ENCODE measurements around the gene SPRR2E.
"Not testable (repeated sequence)": the region's sequence is repeated elsewhere in the genome, so short reads cannot be mapped to it uniquely, and the experiment has no call there.

The SPRR2E gene

DNA sequence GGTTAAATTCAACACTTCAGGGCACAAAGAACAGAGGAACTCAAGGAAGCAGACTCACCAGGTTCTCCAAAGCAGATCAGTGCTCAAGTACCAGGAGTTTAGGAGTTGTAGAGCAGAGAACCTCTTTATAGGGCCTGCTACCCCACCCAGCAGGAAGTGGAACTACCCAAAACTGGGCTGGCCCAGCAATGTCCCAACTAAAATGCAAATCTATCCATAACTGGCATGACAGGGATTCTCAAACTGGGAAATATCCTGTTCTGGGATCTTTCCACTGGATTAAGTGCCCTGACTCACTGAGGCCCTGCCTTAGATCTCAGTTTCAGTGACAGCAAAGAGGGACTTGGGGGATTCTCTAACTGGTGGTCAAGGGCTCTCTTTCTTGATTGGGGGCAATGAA, at the start of gene SPRR2E:
Gene SPRR2E, minus strand, starts transcription at position 101 of the 400 bp plus-strand sequence. CDS start 775 bp downstream, outside the sequence.
- DNase-seq: no peak

DNA sequence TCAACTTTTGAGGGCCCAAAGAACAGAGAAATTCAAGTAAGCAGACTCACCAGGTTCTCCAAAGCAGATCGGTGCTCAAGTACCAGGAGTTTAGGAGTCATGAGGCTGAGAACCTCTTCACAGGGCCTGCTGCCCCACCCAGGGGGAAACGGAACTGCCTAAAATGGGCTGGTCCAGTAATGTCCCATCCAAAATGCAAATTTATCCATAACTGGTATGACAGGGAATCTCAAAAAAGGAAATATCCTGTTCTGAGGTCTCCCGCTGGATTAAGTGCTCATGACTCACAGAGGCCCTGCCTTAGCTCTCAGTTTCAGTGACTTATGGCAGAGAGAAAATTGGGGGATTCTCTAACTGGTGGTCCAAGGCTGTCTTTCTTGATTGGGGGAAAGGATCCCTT, 47.1 kb upstream of the SPRR2E start:
- DNase-seq: no peak

DNA sequence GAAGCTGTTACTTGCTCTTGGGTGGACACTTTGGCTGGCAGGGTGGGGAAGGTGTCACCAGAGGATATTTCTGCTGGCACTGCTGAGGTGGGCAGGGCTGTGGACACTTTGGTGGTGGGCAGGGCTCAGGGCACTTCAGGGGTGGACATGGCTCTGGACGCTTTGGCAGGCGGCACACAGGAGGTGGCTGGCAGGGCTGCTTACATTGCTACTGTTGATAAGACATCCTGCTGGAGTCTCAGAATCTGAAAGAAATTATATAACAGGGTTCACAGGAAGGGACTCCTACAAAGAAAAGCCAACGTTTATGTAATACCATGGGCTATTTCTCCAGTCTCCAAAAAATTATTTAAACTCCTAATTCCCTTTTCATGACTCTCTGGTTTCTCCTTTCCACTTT, 46.2 kb upstream of the SPRR2E start:
- no peak for DNase-seq

DNA sequence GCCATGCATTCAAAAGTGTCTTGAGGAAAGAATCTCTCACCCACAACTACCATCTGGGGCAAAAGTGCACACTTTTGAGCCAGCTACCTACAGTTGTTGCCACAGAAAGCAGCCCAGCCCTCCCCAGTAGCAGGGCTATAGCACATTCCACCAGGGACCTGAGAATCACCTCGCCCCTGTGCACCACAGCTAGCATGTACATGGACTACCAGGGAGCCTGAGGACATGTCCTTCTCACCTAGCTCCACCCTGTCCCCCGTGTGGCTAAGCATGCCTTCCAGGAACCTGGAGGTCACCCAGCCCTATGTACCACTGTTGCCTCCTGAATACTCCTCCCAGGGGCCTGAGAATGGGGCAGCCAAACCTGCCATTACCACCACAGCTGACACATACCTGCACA, 39.4 kb upstream of the SPRR2E start:
- DNase-seq: no peak

DNA sequence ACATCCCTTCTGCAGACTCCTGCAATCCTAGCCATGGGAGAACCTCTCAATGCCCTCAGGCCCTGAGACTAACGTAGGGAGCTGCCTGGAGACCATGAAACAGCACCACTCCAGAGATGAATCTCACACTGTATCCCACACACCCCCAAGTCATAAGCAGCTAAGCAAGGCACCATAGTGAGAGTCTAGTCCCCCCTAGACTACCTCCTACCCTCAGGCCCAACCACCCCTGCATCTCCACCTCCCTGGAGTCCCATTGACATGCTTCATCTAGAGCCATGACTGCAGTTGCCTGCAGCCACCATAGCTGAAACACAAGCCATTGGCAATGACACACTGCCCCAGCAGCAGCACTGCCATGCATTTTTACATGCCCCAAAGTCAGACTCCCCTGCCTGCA, 38.9 kb upstream of the SPRR2E start:
- no peak for DNase-seq

DNA sequence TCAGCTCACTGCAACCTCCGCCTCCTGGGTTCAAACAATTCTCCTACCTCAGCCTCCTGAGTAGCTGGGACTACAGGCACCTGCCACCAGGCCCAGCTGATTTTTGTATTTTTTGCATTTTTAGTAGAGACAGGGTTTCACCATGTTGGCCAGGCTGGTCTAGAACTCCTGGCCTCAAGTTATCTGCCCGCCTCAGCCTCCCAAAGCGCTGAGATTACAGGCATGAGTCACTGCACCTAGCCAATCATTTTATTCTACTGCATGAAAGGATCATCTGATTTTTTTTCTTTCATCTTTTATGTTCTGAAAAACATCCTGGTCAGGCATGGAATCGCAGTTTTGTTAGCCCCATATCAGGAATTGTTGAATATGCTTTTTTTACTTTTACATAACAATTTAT, 34.4 kb upstream of the SPRR2E start:
- not testable (repeated sequence) for DNase-seq

DNA sequence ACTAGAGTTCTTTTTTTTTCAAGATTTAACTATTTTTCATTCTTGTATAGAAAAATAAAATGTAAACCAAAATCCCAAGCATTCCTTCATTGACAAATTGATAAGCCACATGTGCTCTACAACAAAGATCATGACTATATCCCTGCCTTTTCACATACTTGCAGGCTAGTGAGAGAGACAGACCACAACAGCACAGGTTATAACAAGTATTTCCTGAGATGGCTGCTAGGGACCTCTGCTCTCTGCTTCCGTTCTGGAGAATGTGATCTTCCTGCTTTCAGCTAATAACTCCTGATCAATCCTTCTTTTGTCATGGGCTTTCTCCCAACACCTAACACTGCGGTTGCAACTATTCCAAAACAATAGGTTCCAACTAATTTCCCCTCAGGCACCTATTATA, 33.0 kb upstream of the SPRR2E start:
- DNase-seq: no peak

DNA sequence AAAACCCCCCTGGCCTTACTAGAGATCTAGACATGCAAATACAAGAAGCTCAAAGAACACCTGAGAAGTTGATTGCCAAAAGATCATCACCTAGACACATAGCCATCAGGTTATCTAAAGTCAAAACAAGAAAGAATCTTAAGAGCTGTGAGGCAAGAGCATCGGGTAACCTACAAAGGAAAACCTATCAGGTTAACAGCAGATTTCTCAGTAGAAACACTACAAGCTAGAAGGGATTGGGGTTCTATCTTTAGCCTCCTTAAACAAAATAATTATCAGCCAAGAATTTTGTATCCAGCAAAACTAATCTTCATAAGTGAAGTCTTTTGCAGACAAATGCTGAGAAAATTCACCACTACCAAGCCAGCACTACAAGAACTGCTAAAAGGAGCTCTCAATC, 31.2 kb upstream of the SPRR2E start:
- no peak for DNase-seq

DNA sequence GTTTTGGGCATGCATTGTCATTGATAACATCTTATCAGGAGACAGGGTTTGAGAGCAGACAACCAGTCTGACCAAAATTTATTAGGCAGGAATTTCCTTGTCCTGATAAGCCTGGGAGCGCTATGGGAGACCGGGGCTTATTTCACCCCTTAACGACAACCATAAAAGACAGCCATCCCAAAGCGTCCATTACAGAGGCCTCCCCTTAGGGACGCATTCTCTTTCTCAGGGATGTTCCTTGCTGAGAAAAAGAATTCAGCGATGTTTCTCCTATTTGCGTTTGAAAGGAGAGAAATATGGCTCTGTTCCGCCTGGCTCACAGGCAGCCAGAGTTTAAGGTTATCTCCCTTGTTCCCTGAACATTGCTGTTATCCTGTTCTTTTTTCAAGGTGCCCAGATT, 29.5 kb upstream of the SPRR2E start:
- not testable (repeated sequence) for DNase-seq

DNA sequence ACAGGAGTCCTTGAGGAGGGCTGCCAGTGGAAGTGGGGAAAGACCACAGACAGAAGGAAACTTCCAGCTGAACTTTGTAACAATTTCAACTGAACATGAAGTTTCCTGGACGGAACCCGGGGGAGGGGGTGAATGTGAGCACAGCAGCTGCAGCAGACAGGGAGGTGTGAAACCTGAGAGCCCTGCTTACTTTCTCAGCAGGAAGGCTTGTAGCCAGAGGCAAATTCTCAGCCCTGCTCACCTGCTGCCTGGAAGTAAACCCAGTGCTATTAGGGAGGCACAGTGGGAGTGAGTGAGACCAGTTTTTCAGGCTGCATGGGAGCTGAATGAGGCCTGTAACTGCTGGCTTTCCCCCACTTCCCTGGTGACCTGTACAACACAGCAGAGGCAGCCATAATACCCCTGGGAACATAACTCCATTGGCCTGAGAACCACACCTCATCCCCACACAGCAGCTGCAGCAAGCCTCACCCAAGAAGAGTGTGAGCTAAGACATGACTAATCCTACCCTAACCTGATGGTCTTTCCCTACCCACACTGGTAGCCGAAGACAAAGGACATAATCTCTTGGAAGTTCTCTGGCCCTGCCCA, 28.6 kb upstream of the SPRR2E start:
- no peak for DNase-seq

DNA sequence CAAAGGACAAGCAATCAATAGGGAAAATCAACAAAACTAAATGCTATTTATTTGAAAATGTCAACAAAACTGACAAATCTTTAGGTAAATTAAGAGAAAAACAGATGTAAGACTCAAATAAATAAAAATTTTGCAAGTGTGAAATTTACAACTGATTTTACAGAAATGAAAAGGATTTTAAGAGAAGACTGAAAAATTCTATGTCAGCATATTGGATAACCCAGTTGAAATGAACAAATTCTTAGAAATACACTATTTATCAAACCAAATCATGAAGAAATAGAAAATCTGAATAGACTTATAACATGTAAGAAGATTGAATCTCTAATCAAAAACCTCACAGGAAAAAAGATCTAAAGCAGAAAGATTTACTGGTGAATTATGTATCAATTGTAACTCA, 26.6 kb upstream of the SPRR2E start:
- no peak for DNase-seq

DNA sequence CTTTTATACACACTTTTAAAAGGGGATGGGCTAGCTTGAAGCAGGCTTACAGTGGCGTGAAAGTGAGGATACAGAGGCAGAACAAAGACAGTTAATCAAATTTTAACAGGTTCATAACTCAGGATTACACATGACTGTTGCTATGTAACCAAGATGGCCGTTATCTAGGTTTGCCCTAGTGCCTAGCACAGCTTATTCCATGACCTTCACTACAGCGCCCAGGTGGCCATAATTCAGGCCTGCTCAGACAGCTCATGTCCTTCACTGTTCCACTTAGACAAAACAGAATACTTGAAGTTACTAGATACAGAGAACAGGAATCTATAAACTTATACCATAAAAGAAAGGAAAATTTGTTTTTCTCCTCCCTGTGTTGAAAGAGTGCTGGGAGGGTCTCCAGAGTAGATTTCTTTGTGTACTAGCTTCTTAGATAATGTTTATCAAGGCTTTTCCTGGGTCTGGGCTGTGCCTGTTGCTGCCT, 25.2 kb upstream of the SPRR2E start:
- DNase-seq: no peak

DNA sequence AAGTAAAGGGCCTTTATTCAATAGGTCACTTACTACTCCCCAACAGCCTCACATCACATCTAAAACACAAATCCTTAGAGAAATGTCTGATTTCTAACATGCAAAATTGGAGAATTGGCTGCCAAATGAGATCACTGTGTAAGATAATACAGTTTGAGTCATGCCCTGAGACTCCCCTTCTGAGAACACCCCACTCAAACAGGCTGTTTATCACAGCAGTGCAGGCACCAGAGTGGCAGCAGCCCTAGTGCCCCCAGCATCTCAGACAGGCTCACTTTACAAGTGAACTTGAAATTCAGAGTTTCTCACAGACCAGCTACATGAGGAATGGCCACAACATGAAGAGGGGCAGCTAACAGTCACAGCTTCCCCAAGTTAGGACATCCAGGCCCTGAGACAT, 20.9 kb upstream of the SPRR2E start:
- not testable (repeated sequence) for DNase-seq

DNA sequence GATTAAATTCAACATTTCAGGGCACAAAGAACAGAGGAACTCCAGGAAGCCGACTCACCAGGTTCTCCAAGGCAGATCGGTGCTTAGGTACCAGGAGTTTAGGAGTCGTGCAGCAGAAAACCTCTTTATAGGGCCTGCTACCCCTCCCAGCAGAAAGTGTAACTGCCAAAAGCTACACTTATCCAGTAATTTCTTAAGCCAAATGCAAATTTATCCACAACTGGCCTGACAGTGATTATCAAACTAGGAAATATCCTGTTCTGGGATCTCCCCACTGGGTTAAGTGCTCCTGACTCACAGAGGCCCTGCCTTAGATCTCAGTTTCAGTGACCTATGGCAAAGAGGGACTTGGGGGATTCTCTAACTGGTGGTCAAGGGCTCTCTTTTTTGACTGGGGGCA, 19.1 kb upstream of the SPRR2E start, which contains the start of gene SPRR2F:
Gene SPRR2F, minus strand, starts transcription at position 101 of the 400 bp plus-strand sequence. CDS start 783 bp downstream, outside the sequence.
- DNase-seq: no peak

DNA sequence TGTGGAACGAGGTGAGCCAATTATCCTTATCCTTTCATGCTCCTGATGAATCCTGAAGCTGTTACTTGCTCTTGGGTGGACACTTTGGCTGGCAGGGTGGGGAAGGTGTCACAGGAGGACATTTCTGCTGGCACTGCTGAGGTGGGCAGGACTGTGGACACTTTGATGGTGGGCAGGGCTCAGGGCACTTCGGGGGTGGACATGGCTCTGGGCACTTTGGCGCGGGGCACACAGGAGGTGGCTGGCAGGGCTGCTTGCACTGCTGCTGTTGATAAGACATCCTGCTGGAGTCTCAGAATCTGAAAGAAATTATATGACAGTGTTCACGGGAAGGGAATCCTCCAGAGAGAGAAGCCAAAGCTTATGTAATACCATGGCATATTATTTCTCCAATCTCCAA, 18.1 kb upstream of the SPRR2E start:
- DNase-seq: not testable (repeated sequence)

DNA sequence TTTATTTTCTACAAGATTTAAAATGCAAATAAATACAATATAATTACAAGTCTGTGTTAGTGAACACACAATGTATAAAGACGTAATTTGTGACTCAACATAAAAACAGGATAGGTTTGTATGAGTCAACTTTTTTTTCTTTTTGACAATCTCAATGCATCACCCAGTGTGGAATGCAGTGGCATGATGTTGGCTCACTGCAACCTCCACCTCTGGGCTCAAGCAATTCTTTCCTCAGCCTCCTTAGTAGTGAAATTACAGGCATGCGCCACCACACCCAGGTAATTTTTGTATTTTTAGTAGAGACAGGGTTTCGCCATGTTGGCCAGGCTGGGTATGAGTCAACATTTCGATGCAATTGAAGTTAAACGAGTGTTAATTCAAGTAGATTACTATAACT, 5.9 kb upstream of the SPRR2E start:
- no peak for DNase-seq

DNA sequence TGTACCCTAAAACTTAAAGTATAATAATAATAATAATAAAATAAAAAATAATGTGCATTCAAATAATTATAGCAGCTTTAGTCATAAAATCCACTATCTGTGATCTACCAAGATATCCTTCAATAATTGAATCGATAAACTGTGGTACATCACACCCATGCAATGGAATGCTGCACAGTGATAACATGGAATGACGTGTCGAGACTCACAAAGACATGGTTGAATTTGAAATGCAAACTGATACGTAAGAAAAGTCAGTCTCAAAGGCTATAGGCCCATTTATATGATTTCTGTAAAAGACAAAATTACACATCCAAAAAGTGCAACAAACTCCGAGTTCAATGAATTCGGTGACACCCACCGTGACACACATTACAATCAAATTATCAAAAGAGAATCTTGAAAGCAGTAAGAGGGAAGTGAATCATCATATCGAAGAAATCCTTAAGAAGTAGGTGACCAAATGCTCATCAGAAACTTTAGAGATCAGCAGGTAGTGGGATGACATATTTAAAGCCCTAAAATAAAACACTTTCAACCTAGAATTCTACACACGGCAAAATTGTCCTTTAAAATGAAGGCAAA, 5.2 kb upstream of the SPRR2E start:
- DNase-seq: no peak

DNA sequence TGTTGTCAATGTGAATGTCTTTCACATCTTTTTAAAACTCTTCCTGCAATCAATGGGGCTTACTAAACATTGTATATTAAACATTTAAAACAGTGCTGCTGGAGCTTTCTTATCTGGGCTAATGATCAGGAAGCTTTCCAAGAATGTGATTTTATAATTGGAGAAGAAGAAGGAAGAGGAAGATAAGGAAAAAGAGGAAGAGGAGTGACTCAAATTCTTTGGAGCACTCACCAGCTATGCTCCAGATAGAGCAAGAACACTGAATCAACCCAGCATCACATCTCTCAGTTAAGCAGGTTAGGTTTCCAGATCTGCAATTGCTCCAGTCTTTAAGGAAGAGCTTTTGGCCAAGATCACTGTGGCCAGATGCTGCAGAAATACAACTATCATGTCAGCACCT, 1.4 kb upstream of the SPRR2E start:
- no peak for DNase-seq

DNA sequence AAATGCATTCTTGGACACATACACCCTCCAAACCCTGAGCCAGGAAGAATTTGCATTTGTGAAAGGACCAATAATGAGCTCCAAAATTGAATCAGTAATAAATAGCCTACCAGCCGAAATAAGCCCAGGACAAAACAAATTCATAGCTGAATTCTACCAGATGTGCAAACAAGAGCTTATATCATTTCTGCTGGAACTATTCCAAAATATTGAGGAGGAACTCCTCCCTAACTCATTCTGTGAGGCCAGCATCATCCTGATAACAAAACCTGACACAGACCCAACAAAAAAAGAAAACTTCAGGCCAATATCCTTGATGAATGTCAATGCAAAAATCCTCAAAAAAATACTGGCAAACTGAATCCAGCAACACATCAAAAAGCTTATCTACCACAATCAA, 6.7 kb downstream of the SPRR2E start:
- DNase-seq: no peak

DNA sequence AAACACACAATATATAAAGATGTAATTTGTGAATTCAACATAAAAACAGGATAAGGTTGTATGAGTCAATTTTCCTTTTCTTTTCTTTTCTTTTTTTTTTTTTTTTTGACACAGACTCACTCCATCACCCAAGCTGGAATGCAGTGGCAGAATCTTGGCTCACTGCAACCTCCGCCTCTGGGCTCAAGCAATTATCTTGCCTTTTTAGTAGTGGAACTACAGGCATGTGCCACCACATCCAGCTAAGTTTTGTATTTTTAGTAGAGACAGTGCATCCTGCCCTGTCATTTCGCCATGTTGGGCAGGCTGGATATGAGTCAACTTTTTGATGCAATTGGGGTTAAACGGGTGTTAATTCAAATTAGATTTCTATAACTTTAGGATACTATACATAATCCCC, 12.6 kb downstream of the SPRR2E start:
- no peak for DNase-seq

DNA sequence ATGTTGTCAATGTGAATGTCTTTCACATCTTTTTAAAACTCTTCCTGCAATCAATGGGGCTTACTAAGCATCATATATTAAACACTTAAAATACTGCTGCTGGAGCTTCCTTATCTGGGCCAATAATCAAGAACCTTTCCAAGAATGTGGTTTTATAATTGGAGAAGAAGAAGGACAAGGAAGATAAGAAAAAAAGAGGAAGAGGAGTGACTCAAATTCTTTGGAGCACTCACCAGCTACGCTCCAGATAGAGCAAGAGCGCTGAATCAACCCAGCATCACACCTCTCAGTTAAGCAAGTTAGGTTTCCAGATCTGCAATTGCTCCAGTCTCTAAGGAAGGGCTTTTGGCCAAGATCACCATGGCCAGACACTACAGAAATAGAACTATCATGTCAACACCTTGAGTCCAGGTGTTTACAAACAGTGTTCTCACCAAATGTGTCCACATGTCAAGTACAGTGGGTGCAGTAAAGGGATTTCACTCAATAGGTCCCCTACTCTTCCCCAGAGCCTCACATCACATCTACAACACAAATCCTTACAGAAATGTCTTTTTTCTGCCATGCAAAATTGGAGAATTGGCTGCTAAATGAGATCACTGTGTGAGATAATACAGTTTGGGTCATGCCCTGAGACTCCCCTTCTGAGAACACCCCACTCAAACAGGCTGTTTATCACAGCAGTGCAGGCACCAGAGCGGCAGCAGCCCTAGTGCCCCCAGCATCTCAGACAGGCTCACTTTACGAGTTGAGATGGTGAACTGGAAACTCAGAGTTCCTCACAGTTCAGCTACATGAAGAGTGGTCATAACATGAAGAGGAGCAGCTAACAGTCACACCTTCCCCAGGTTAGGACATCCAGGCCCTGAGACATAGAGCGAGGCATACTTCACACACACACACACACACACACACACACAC, 21.3 kb downstream of the SPRR2E start:
- no peak for DNase-seq

DNA sequence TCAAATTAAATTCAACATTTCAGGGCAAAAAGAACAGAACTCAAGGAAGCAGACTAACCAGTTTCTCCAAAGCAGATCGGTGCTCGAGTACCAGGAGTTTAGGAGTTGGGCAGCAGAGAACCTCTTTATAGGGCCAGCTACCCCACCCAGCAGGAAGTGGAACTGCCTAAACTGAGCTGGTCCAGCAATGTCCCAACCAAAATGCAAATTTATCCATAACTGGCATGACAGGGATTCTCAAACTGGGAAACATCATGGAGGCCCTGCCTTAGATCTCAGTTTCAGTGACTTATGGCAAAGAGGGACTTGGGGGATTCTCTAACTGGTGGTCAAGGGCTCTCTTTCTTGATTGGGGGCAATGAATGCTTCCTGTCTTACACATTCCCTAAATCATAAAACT, 22.8 kb downstream of the SPRR2E start, which contains the start of gene SPRR2B:
Gene SPRR2B, minus strand, starts transcription at position 101 of the 400 bp plus-strand sequence. CDS start 772 bp downstream, outside the sequence.
- DNase-seq: no peak

DNA sequence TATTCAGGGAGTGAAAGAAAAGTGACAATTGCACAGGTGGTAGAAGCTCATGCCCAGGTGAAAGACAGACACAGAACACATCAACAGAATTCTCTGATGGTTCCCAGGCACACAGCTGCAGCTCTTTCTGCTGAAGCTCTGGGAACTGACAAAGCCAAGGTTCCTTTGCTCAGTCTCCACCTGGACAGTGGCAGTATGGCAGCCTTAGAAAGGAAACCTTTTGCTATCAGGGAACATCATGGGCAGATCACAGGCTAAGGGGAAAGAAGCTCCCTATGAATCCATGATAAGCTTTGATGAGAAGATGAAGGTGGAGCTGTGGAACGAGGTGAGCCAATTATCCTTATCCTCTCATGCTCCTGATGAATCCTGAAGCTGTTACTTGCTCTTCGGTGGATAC, 24.1 kb downstream of the SPRR2E start:
- no peak for DNase-seq

All from activated CD8-positive, alpha-beta memory T cell treated with anti-CD3 and anti-CD28 coated beads, Interleukin-2, amount 50 U/mL, for 4 hours (primary cell).